SW480 (cell line): Measurements from ENCODE around the gene CD38.
A peak's percentile ranks its signal among the peaks of the same experiment; 100 is the strongest.

Experiments
- DNase-seq: peaks from one replicate; pipeline ENCODE4 v3.0.0-alpha.2; 2016; ENCODE audit warnings: low spot score

CD38 gene

GRCh38 chr4:15868111-15868510, 90.0 kb downstream of the CD38 start:
- no peak for DNase-seq

- no peak for DNase-seq
Observed at GRCh38 chr4:15868826-15869413, 90.8 kb downstream of the CD38 start.

GRCh38 chr4:15870079-15870478, 92.0 kb downstream of the CD38 start:
- DNase-seq, result no peak

- DNase-seq, result no peak
Observed at GRCh38 chr4:15870921-15871664, 93.0 kb downstream of the CD38 start.

GRCh38 chr4:15873117-15873516, 95.0 kb downstream of the CD38 start:
- DNase-seq, result no peak

- DNase-seq, result no peak
Observed at GRCh38 chr4:15874671-15875070, 96.5 kb downstream of the CD38 start.

- DNase-seq, result no peak
Observed at GRCh38 chr4:15875663-15876460, 97.7 kb downstream of the CD38 start.

- no peak for DNase-seq
Observed at GRCh38 chr4:15878011-15878410, 99.9 kb downstream of the CD38 start.

- no peak for DNase-seq
Observed at GRCh38 chr4:15881820-15882219, 103.7 kb downstream of the CD38 start.

- peak; percentile 71 for DNase-seq
Observed at GRCh38 chr4:15882675-15883086, 104.6 kb downstream of the CD38 start.

- DNase-seq, result no peak
Observed at GRCh38 chr4:15883610-15884243, 105.6 kb downstream of the CD38 start.

- no peak for DNase-seq
Observed at GRCh38 chr4:15884666-15885065, 106.5 kb downstream of the CD38 start.

GRCh38 chr4:15885422-15885821, 107.3 kb downstream of the CD38 start:
- DNase-seq, result no peak

GRCh38 chr4:15888515-15888914, 110.4 kb downstream of the CD38 start:
- no peak for DNase-seq

- no peak for DNase-seq
Observed at GRCh38 chr4:15890246-15890829, 112.2 kb downstream of the CD38 start.

- DNase-seq, result no peak
Observed at GRCh38 chr4:15891312-15891711, 113.2 kb downstream of the CD38 start.

- peak; percentile 67 for DNase-seq
Observed at GRCh38 chr4:15893962-15894361, 115.8 kb downstream of the CD38 start.

- DNase-seq, result no peak
Observed at GRCh38 chr4:15894393-15894792, 116.3 kb downstream of the CD38 start.

- no peak for DNase-seq
Observed at GRCh38 chr4:15894921-15895916, 117.1 kb downstream of the CD38 start.

GRCh38 chr4:15897577-15897976, 119.4 kb downstream of the CD38 start:
- no peak for DNase-seq

- no peak for DNase-seq
Observed at GRCh38 chr4:15898902-15899301, 120.8 kb downstream of the CD38 start.
